GM12878 (cell line): Measurements from ENCODE around the gene RAB6B.

Experiments used
- CREB1 ChIP-seq: IDR thresholded peaks from 2 replicates; pipeline ENCODE4 v1.6.1; 2012; ENCODE audit warnings: low read depth, mild to moderate bottlenecking, inconsistent platforms
- CTCF ChIP-seq, 3 experiments: IDR thresholded peaks in 2 of 3; conservative IDR thresholded peaks in 1 of 3; 2 replicates each; pipeline ENCODE4 v1.5.1; 2011; ENCODE audit warnings: low read depth in 3 of 3, low read length in 3 of 3, mild to moderate bottlenecking in 3 of 3, control low read depth in 2 of 3, moderate library complexity in 2 of 3, inconsistent platforms in 1 of 3, mixed read lengths in 1 of 3; ENCODE audit not compliant: control insufficient read depth in 2 of 3, insufficient read depth in 1 of 3; ENCODE audit errors: extremely low read depth in 1 of 3
- EP300 ChIP-seq, 2 experiments: fragments of 150-350 bp in 1 of 2; IDR thresholded peaks; 2 replicates each; pipeline ENCODE4 v1.6.1; 2011 to 2012; ENCODE audit warnings: low read depth in 2 of 2, low read length in 2 of 2, borderline replicate concordance in 1 of 2, improper control_type of control experiment in 1 of 2, inconsistent platforms in 1 of 2; ENCODE audit not compliant: control insufficient read depth in 1 of 2
- ETV6 ChIP-seq, 2 experiments: fragments of 450-650 bp in 1 of 2; IDR thresholded peaks in 1 of 2; conservative IDR thresholded peaks in 1 of 2; 2 replicates each; pipeline ENCODE4 v1.6.1; 2014; ENCODE audit warnings: antibody characterized with exemption in 1 of 2, borderline replicate concordance in 1 of 2, low read depth in 1 of 2, mild to moderate bottlenecking in 1 of 2, moderate library complexity in 1 of 2
- JUND ChIP-seq: IDR thresholded peaks from 2 replicates; pipeline ENCODE4 v1.6.1; 2012; ENCODE audit warnings: low read depth, mild to moderate bottlenecking, low read length, improper control_type of control experiment, moderate library complexity
- MLLT1 ChIP-seq: fragments of 450-650 bp; IDR thresholded peaks from 2 replicates; pipeline ENCODE4 v1.6.1; 2016; ENCODE audit warnings: mild to moderate bottlenecking
- PBX3 ChIP-seq: IDR thresholded peaks from 2 replicates; pipeline ENCODE4 v1.6.1; 2011; ENCODE audit warnings: mild to moderate bottlenecking, low read depth, low read length, moderate library complexity; ENCODE audit not compliant: insufficient replicate concordance
- POLR2AphosphoS5 ChIP-seq: IDR thresholded peaks from 2 replicates; pipeline ENCODE4 v1.6.1; 2011; ENCODE audit warnings: mild to moderate bottlenecking, low read length, inconsistent platforms
- PRDM15 ChIP-seq: fragments of 450-650 bp; formaldehyde crosslinking; IDR thresholded peaks from 2 replicates; pipeline ENCODE4 v1.4.0; 2020; ENCODE audit warnings: mild to moderate bottlenecking, moderate library complexity
- RBBP5 ChIP-seq: fragments of 200-600 bp; sonication (generic); conservative IDR thresholded peaks from 2 replicates; pipeline ENCODE4 v1.6.1; 2016
- SREBF2 ChIP-seq: IDR thresholded peaks from 2 replicates; pipeline ENCODE4 v1.6.1; 2012; ENCODE audit warnings: mild to moderate bottlenecking, low read length
- TARDBP ChIP-seq: IDR thresholded peaks from 2 replicates; pipeline ENCODE4 v1.6.1; 2016; ENCODE audit warnings: borderline replicate concordance

GRCh38 chr3:133899311-133899710 is 3.6 kb upstream of the RAB6B start:
- no peak for TF ChIP-seq EP300 (IDR thresholded peaks at IDR 0.05; ENCODE audit: borderline replicate concordance in 1 of 2, control insufficient read depth in 1 of 2, low read depth in 2 of 2, low read length in 2 of 2)
- no peak for TF ChIP-seq CTCF (IDR thresholded peaks at IDR 0.05 in 2 of 3, conservative IDR thresholded peaks at IDR 0.05 in 1 of 3; ENCODE audit: control insufficient read depth in 2 of 3, extremely low read depth in 1 of 3, insufficient read depth in 1 of 3, low read depth in 3 of 3, low read length in 3 of 3)
- TF ChIP-seq PRDM15 (CRISPR knock-in tag), result no peak
- TF ChIP-seq RBBP5, result no peak
- TF ChIP-seq ETV6 (conservative IDR thresholded peaks at IDR 0.05 in 1 of 2, IDR thresholded peaks at IDR 0.05 in 1 of 2; ENCODE audit: borderline replicate concordance in 1 of 2, low read depth in 1 of 2), result no peak
- no peak for TF ChIP-seq CREB1
- TF ChIP-seq PBX3, result no peak
- TF ChIP-seq TARDBP, result no peak
- no peak for TF ChIP-seq SREBF2
- no peak for TF ChIP-seq POLR2AphosphoS5
- TF ChIP-seq JUND, result no peak
- TF ChIP-seq MLLT1, result no peak
